Muscle layer of duodenum (tissue), 2 donors: Measurements from ENCODE around the gene GAB2.

Experiments
- H3K27ac ChIP-seq: one replicate; pipeline ENCODE4 v1.7.0; 2013; ENCODE audit warnings: mild to moderate bottlenecking, low read length
- H3K27me3 ChIP-seq: one replicate; pipeline ENCODE4 v1.7.0; 2013; ENCODE audit warnings: low read depth, mild to moderate bottlenecking, control low read depth, low read length
- H3K36me3 ChIP-seq, 2 donors: one replicate each; pipeline ENCODE4 v1.7.0; 2013; ENCODE audit warnings: low read length in 2 of 2, control low read depth in 1 of 2, mild to moderate bottlenecking in 1 of 2; ENCODE audit not compliant: insufficient read depth in 2 of 2, control insufficient read depth in 1 of 2
- H3K4me1 ChIP-seq, 2 donors: one replicate each; pipeline ENCODE4 v1.7.0; 2013; ENCODE audit warnings: low read length in 2 of 2, mild to moderate bottlenecking in 2 of 2, control low read depth in 1 of 2, moderate library complexity in 1 of 2; ENCODE audit not compliant: insufficient read depth in 2 of 2, control insufficient read depth in 1 of 2
- H3K4me3 ChIP-seq, 2 donors: one replicate each; pipeline ENCODE4 v1.7.0; 2013; ENCODE audit warnings: low read length in 2 of 2, low read depth in 1 of 2, mild to moderate bottlenecking in 1 of 2
- H3K9me3 ChIP-seq, 2 donors: one replicate each; pipeline ENCODE4 v1.7.0; 2013; ENCODE audit warnings: low read length in 2 of 2, control low read depth in 1 of 2, mild to moderate bottlenecking in 1 of 2; ENCODE audit not compliant: control insufficient read depth in 1 of 2
- donor health status: healthy.

Gene GAB2

GRCh38 chr11:78379039-78379670, 38.5 kb downstream of the GAB2 start:
- H3K27me3 ChIP-seq = no peaks in the 10 kb centered on the region
- H3K36me3 ChIP-seq = peaks cover 0 to under 1% of the 10 kb centered on the region in 2 donors
- H3K4me3 ChIP-seq = no peak overlapping the region
- H3K27ac ChIP-seq = no peak overlapping the region
- no peaks in the 10 kb centered on the region for H3K9me3 ChIP-seq
- H3K4me1 ChIP-seq = no peaks in the 10 kb centered on the region

- Histone ChIP-seq H3K36me3 (no peaks in the 10 kb centered on the region), H3K4me3 (no peak overlapping the region), H3K4me1 (no peaks in the 10 kb centered on the region), H3K27me3 (no peaks in the 10 kb centered on the region), H3K27ac (no peak overlapping the region), H3K9me3 (no peaks in the 10 kb centered on the region)
These were observed 39.8 kb downstream of the GAB2 start for GRCh38 chr11:78377625-78378418.

GRCh38 chr11:78376858-78377257, 40.8 kb downstream of the GAB2 start:
- H3K27ac ChIP-seq = no peak overlapping the region
- no peaks in the 10 kb centered on the region for H3K4me1 ChIP-seq
- H3K4me3 ChIP-seq = no peak overlapping the region
- no peaks in the 10 kb centered on the region for H3K9me3 ChIP-seq
- H3K27me3 ChIP-seq = no peaks in the 10 kb centered on the region
- no peaks in the 10 kb centered on the region for H3K36me3 ChIP-seq

- Histone ChIP-seq H3K27me3 (no peaks in the 10 kb centered on the region), H3K36me3 (no peaks in the 10 kb centered on the region), H3K27ac (no peak overlapping the region), H3K4me3 (no peak overlapping the region), H3K9me3 (no peaks in the 10 kb centered on the region), H3K4me1 (peaks cover 0 to 8% of the 10 kb centered on the region in 2 donors)
These were observed 42.7 kb downstream of the GAB2 start for GRCh38 chr11:78374917-78375316.

- H3K36me3 ChIP-seq = no peaks in the 10 kb centered on the region
- no peaks in the 10 kb centered on the region for H3K9me3 ChIP-seq
- no peak overlapping the region for H3K4me3 ChIP-seq
- H3K4me1 ChIP-seq = peaks cover 0 to 8% of the 10 kb centered on the region in 2 donors
- no peak overlapping the region for H3K27ac ChIP-seq
- no peaks in the 10 kb centered on the region for H3K27me3 ChIP-seq
These were observed 43.9 kb downstream of the GAB2 start for GRCh38 chr11:78373689-78374088.

GRCh38 chr11:78372114-78372768, 45.4 kb downstream of the GAB2 start:
- no peaks in the 10 kb centered on the region for H3K27me3 ChIP-seq
- H3K4me1 ChIP-seq = peaks cover 0 to 8% of the 10 kb centered on the region in 2 donors
- H3K36me3 ChIP-seq = no peaks in the 10 kb centered on the region
- no peak overlapping the region for H3K27ac ChIP-seq
- no peak overlapping the region for H3K4me3 ChIP-seq
- no peaks in the 10 kb centered on the region for H3K9me3 ChIP-seq

GRCh38 chr11:78371221-78371891, 46.3 kb downstream of the GAB2 start:
- no peaks in the 10 kb centered on the region for H3K9me3 ChIP-seq
- no peaks in the 10 kb centered on the region for H3K27me3 ChIP-seq
- peaks cover 0 to 8% of the 10 kb centered on the region in 2 donors for H3K4me1 ChIP-seq
- no peak overlapping the region for H3K4me3 ChIP-seq
- no peaks in the 10 kb centered on the region for H3K36me3 ChIP-seq
- H3K27ac ChIP-seq = peak overlapping the region; percentile 46

- Histone ChIP-seq H3K9me3 (no peaks in the 10 kb centered on the region), H3K4me1 (peaks cover 5 to 10% of the 10 kb centered on the region in 2 donors), H3K27me3 (no peaks in the 10 kb centered on the region), H3K36me3 (no peaks in the 10 kb centered on the region), H3K4me3 (no peak overlapping the region), H3K27ac (peak overlapping the region; percentile 46)
These were observed 47.0 kb downstream of the GAB2 start for GRCh38 chr11:78370406-78371172.

GRCh38 chr11:78365381-78365792, 52.2 kb downstream of the GAB2 start:
- Histone ChIP-seq H3K9me3 (no peaks in the 10 kb centered on the region), H3K4me3 (no peak overlapping the region), H3K27ac (no peak overlapping the region), H3K27me3 (no peaks in the 10 kb centered on the region), H3K4me1 (peaks cover 11 to 13% of the 10 kb centered on the region in 2 donors), H3K36me3 (no peaks in the 10 kb centered on the region)

- H3K4me1 ChIP-seq = peaks cover 11 to 19% of the 10 kb centered on the region in 2 donors
- no peak overlapping the region for H3K4me3 ChIP-seq
- no peak overlapping the region for H3K27ac ChIP-seq
These were observed 53.4 kb downstream of the GAB2 start for GRCh38 chr11:78364128-78364751.

More at GRCh38 chr11:78364128-78364751, 53.4 kb downstream of the GAB2 start:
- Histone ChIP-seq H3K27me3 (no peaks in the 10 kb centered on the region), H3K36me3 (no peaks in the 10 kb centered on the region), H3K9me3 (no peaks in the 10 kb centered on the region)
